Sigmoid colon (tissue), 4 donors: ENCODE data around the gene FBXO17.

Experiments used
- EP300 ChIP-seq, 4 donors: sonication (generic); formaldehyde crosslinking; IDR thresholded peaks; one replicate each; pipeline ENCODE4 v1.6.1; 2017; ENCODE audit warnings: antibody characterized with exemption in 4 of 4
- POLR2A ChIP-seq, 2 donors: fragments of 450-650 bp; IDR thresholded peaks; one replicate each; pipeline ENCODE4 v1.6.1; 2016; ENCODE audit warnings: antibody characterized with exemption in 2 of 2, mild to moderate bottlenecking in 2 of 2, moderate library complexity in 2 of 2
- POLR2AphosphoS5 ChIP-seq, 4 donors: sonication (generic); formaldehyde crosslinking; IDR thresholded peaks; one replicate each; pipeline ENCODE4 v1.6.1; 2017; ENCODE audit warnings: antibody characterized with exemption in 4 of 4
- TF ChIP-seq, protein P1 (sequence below), 4 experiments: fragments of 450-650 bp in 3 of 4; fragments of 200-600 bp in 1 of 4; IDR thresholded peaks; one replicate each; pipeline ENCODE4 v1.5.1; 2016 to 2019; ENCODE audit warnings: antibody characterized with exemption in 4 of 4, mild to moderate bottlenecking in 3 of 4, moderate library complexity in 2 of 4

DNA sequence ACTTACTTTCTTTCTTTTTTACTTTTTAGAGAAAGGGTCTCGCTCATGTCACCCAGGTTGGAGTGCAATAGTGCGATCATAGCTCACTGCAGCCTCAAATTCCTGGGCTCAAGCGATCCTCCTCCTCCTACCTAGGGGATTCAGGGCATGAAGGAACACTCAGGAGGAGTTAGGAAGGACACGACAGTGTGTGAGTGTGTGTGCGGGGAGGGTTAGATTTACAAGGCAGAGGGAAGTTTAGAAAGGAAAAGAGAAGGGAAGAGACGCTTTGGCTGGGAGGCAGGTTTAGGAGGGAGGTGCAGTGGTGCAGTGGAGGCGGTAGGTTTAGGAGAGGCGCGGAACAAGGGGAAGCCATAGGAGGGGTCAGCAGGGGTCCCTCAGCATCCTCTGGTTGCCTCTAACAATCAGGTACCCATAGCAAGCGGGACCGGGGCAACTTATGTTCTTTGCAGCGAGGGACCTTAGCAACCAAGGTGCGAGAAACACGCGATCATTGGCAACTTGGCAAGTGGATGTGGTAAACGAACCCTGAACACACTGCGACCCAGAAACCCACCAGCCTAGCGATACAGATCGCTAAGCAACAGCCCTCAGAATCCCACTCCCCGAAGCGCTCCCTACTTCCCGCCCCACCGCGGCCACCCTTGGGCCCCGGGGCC, 76.6 kb downstream of the FBXO17 start:
- TF ChIP-seq, protein P1, sequence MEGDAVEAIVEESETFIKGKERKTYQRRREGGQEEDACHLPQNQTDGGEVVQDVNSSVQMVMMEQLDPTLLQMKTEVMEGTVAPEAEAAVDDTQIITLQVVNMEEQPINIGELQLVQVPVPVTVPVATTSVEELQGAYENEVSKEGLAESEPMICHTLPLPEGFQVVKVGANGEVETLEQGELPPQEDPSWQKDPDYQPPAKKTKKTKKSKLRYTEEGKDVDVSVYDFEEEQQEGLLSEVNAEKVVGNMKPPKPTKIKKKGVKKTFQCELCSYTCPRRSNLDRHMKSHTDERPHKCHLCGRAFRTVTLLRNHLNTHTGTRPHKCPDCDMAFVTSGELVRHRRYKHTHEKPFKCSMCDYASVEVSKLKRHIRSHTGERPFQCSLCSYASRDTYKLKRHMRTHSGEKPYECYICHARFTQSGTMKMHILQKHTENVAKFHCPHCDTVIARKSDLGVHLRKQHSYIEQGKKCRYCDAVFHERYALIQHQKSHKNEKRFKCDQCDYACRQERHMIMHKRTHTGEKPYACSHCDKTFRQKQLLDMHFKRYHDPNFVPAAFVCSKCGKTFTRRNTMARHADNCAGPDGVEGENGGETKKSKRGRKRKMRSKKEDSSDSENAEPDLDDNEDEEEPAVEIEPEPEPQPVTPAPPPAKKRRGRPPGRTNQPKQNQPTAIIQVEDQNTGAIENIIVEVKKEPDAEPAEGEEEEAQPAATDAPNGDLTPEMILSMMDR (IDR thresholded peaks at IDR 0.05): no peak
- TF ChIP-seq POLR2A (IDR thresholded peaks at IDR 0.05) (no peak), EP300 (IDR thresholded peaks at IDR 0.05) (no peak), POLR2AphosphoS5 (IDR thresholded peaks at IDR 0.05) (no peak)
